HAP-1 (cell line): ENCODE measurements around the gene RDH11.

Experiments used
- DNase-seq, 2 experiments: peaks; one replicate each; pipeline ENCODE4 v3.0.0-alpha.2; 2016 to 2020; ENCODE audit warnings: low spot score in 2 of 2
- H3K27me3 ChIP-seq: fragments of 250-450 bp; sonication (Bioruptor Pico); 2 replicates; pipeline ENCODE4 v1.5.1; 2020; ENCODE audit warnings: low read depth, mild to moderate bottlenecking, moderate library complexity
- H3K36me3 ChIP-seq: fragments of 250-450 bp; sonication (Bioruptor Pico); replicated peaks from 2 replicates; pipeline ENCODE4 v1.5.1; 2020; ENCODE audit warnings: mild to moderate bottlenecking
- H3K4me1 ChIP-seq: fragments of 250-450 bp; sonication (Bioruptor Pico); 2 replicates; pipeline ENCODE4 v1.5.1; 2020; ENCODE audit warnings: mild to moderate bottlenecking
- H3K4me3 ChIP-seq: fragments of 250-450 bp; sonication (Bioruptor Pico); 2 replicates; pipeline ENCODE4 v1.5.1; 2020; ENCODE audit warnings: mild to moderate bottlenecking, moderate library complexity
- H3K9me3 ChIP-seq: fragments of 250-450 bp; sonication (Bioruptor Pico); 2 replicates; pipeline ENCODE4 v1.5.1; 2020; ENCODE audit warnings: mild to moderate bottlenecking, moderate library complexity
- in situ Hi-C: fragments of 300-500 bp; cut with MboI; formaldehyde crosslinking; loops from 3 replicates; pipeline ENCODE4 v1.14.3; 2020; ENCODE audit warnings: low sequenced_read_pairs, inconsistent platforms, mixed read lengths

Gene RDH11

DNA sequence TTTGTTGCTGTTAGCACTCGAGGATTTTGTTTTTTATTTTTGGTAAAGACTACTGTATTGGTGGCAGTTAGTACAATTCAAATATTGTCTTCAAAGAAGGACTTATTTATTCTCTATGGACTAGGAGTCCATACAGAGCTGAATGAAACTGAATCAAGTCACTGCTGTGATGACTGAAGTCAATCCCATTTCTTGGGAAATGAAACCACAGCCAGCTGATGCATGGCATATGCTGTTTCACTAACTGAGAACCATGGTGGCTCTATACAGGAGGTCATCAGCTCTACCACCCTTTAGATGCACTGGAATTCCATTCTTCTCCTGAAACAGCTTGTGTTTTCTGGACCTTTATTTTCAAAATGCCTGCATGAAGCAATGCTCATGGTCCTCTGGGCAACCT lies 43.4 kb downstream of the RDH11 start:
- H3K4me1 ChIP-seq = no peaks in the 10 kb centered on the region
- peaks cover 81% of the 10 kb centered on the region for H3K36me3 ChIP-seq
- DNase-seq = no peak
- H3K9me3 ChIP-seq = no peaks in the 10 kb centered on the region
- no peak overlapping the region for H3K4me3 ChIP-seq
- in situ Hi-C loops = no loop called here
- H3K27me3 ChIP-seq = no peaks in the 10 kb centered on the region

DNA sequence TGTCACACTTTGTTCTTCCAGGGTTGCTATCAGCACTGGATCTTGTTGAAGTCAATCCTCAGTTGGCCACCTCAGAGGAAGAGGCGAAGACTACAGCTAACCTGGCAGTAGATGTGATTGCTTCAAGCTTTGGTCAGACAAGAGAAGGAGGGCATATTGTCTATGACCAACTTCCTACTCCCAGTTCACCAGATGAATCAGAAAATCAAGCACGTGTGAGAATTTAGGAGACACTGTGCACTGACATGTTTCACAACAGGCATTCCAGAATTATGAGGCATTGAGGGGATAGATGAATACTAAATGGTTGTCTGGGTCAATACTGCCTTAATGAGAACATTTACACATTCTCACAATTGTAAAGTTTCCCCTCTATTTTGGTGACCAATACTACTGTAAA lies 44.9 kb downstream of the RDH11 start:
- no peaks in the 10 kb centered on the region for H3K4me1 ChIP-seq
- no peaks in the 10 kb centered on the region for H3K9me3 ChIP-seq
- DNase-seq = no peak
- no peaks in the 10 kb centered on the region for H3K27me3 ChIP-seq
- in situ Hi-C loops = no loop called here
- H3K36me3 ChIP-seq = peaks cover 81% of the 10 kb centered on the region
- H3K4me3 ChIP-seq = no peak overlapping the region

DNA sequence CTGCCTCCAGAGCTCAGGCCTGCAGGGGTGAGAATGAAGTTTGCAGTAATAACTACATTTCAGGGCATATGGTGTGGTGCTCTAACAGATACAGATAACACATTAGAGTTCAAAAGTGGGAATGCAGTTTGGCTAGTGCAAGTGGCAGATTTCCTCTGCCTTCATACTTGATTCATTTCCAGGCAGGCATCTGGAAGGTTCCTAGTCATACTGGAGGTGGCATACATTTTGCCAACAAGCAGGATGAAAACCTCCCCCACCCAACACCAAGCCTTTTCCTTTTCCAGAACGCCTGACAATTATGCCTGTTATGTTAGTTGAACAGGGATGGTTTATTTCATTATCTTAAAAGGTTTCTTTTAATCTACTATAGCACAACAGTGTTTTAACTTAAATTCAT lies 45.4 kb downstream of the RDH11 start:
- Histone ChIP-seq H3K4me1 (no peaks in the 10 kb centered on the region), H3K9me3 (no peaks in the 10 kb centered on the region), H3K27me3 (no peaks in the 10 kb centered on the region), H3K36me3 (peaks cover 77% of the 10 kb centered on the region), H3K4me3 (no peak overlapping the region)
- DNase-seq = no peak
- in situ Hi-C loops = no loop called here

DNA sequence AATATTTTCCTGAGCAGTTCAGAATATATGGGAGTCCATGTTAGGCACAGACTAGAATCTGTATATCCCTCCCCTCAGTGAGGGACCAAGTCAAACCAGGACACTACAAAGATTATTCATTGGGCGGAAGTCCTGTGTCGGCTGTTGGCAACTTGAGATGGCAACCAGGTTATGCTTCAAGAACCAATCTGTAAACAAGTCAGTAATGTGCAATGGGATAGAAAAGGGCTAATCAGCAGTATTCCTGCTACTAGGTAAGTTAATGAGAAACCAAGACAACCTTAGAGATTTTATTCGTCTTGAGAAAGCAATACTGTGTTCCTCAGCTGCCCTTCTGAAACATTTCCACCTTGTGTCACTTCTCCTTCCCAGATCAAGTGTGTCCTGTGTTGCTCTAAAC lies 49.4 kb downstream of the RDH11 start:
- in situ Hi-C loops = no loop called here
- no peak overlapping the region for H3K4me3 ChIP-seq
- H3K4me1 ChIP-seq = no peaks in the 10 kb centered on the region
- no peaks in the 10 kb centered on the region for H3K9me3 ChIP-seq
- H3K36me3 ChIP-seq = peaks cover 48% of the 10 kb centered on the region
- no peak for DNase-seq
- no peaks in the 10 kb centered on the region for H3K27me3 ChIP-seq

DNA sequence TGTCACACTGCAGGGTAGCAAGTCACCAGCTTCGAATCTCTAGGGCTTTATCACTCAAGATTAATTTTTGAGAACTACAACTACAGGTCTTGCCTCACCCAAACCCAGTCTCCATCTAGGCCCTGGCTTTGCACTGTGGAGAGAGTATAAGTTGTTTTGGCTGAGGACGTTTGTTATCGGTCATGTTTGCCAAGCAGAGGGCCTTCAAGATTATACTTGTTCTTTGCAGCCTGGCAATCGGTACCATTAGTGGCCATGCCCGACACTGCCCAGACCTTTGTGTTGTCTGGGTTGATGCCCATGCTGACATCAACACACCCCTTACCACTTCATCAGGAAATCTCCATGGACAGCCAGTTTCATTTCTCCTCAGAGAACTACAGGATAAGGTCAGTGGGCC lies 50.1 kb downstream of the RDH11 start:
- H3K27me3 ChIP-seq = no peaks in the 10 kb centered on the region
- H3K9me3 ChIP-seq = no peaks in the 10 kb centered on the region
- no peaks in the 10 kb centered on the region for H3K4me1 ChIP-seq
- no peak overlapping the region for H3K4me3 ChIP-seq
- DNase-seq = no peak
- in situ Hi-C loops = no loop called here
- peaks cover 40% of the 10 kb centered on the region for H3K36me3 ChIP-seq

DNA sequence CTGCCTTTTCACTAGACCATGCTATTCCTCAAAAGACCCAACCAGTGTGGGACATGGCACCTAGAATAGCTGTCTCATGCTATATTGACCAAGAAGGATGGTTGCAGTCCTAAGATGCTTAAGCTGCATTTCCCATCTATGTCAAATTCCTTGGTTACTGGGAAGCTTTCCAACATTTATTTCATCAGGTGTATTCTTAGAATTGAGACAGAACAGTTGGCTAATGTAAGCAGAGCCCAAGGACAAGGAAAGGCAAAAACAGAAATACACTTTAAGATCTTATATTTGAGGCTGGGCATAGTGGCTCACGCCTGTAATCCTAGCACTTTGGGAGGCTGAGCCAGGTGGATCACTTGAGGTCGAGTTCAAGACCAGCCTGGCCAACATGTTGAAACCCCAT lies 51.1 kb downstream of the RDH11 start:
- in situ Hi-C loops = no loop called here
- no peaks in the 10 kb centered on the region for H3K4me1 ChIP-seq
- H3K27me3 ChIP-seq = no peaks in the 10 kb centered on the region
- no peak for DNase-seq
- H3K4me3 ChIP-seq = no peak overlapping the region
- H3K36me3 ChIP-seq = peaks cover 31% of the 10 kb centered on the region
- H3K9me3 ChIP-seq = no peaks in the 10 kb centered on the region

DNA sequence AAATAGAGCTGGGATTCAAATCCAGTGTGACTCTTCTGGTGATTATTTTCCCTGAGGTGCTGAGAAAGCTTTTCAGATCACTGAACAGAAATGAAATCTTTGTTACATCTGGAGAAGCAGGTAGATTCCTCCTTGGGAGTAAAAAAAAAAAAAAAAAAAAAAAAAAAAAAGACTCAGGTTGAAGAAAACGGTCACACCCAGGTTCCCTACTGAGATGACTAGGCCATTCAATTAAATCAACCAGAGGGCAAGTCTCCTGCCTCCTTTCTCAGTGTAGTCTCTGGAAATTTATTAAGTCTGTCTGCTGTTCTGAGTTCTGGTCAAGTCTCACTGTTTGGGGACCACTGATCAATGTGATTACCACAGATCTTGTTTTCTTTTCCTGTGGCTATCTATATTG lies 51.9 kb downstream of the RDH11 start:
- Histone ChIP-seq H3K4me1 (no peaks in the 10 kb centered on the region), H3K27me3 (no peaks in the 10 kb centered on the region), H3K4me3 (no peak overlapping the region), H3K9me3 (no peaks in the 10 kb centered on the region), H3K36me3 (peaks cover 23% of the 10 kb centered on the region)
- in situ Hi-C loops = no loop called here
- DNase-seq = no peak

DNA sequence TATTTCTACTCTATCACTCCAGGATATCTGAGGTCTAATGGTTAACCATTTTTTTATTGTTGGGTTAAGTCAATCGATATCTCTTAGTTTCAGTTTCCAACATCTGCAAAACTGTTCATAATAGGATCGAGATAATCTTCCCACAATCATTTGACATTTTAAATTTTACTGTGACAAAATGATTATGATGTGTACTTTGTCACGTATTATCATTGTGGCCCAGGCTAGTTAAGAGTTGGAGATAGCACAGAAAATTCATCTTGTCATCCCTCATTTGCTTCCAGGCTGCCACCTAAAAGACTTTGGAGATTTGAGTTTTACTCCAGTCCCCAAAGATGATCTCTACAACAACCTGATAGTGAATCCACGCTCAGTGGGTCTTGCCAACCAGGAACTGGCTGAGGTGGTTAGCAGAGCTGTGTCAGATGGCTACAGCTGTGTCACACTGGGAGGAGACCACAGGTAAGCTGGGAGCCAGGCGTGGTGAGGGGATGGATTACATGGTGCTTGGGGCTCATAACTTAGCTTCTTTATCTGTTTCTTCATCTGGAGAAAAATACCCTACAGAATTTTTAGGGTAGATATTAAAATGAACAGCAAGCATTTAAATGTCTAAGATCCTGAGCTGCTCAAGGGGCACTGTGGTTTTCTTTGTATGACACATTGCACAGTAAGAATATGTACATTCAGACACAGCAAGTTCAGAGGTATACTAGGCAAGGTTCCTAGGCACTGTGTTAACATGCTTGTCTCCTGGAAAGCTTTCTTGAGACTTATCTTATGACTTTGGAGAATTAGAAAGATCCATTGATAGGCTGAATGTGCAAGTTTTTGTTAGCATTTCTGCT lies 53.4 kb downstream of the RDH11 start:
- DNase-seq = no peak
- H3K36me3 ChIP-seq = peaks cover 13% of the 10 kb centered on the region
- no peaks in the 10 kb centered on the region for H3K9me3 ChIP-seq
- no peak overlapping the region for H3K4me3 ChIP-seq
- no peaks in the 10 kb centered on the region for H3K27me3 ChIP-seq
- in situ Hi-C loops = no loop called here
- no peaks in the 10 kb centered on the region for H3K4me1 ChIP-seq

DNA sequence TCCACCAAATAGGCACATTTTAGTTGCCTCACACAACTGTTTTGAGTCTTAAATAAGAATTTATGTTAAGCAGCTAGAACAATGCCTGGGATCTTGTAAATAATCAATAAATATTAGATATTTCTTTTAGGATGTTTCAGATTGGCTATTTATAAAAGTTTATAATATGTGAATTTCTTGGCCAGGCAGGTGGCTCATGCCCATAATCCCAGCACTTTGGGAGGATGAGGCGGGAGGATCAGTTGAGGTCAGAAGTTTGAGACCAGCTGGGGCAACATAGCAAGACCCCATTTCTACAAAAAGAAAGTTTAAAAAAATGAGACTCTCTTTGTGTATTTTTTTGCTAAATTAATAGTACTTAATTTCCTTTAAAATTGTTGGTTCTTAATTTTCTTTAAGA lies 54.1 kb downstream of the RDH11 start:
- Histone ChIP-seq H3K4me3 (no peak overlapping the region), H3K4me1 (no peaks in the 10 kb centered on the region), H3K9me3 (no peaks in the 10 kb centered on the region), H3K27me3 (no peaks in the 10 kb centered on the region), H3K36me3 (peaks cover 10% of the 10 kb centered on the region)
- in situ Hi-C loops = no loop called here
- no peak for DNase-seq

DNA sequence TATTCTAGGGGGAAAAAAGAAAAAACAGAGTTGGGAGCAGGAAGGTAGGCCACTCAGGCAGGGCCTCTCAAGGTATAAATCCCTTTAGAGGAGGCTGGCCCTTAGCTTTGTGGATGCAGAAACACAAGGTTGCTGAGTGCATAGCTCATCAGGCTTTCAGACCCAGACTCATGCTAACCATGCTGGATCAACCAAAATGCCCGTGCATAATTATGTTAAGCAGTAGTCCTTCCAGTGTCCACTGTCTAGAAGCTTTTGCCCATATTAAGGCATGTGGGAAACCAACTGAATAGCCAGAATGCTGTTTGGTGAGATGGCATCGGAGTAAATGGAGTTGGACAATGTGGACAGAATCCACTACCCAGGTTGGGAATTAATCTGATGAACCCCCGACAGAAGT lies 56.9 kb downstream of the RDH11 start:
- Histone ChIP-seq H3K36me3 (no peaks in the 10 kb centered on the region; the same call in 1 of the 2 replicates), H3K9me3 (no peaks in the 10 kb centered on the region), H3K4me1 (no peaks in the 10 kb centered on the region), H3K4me3 (no peak overlapping the region), H3K27me3 (no peaks in the 10 kb centered on the region)
- DNase-seq = no peak
- in situ Hi-C loops = no loop called here

DNA sequence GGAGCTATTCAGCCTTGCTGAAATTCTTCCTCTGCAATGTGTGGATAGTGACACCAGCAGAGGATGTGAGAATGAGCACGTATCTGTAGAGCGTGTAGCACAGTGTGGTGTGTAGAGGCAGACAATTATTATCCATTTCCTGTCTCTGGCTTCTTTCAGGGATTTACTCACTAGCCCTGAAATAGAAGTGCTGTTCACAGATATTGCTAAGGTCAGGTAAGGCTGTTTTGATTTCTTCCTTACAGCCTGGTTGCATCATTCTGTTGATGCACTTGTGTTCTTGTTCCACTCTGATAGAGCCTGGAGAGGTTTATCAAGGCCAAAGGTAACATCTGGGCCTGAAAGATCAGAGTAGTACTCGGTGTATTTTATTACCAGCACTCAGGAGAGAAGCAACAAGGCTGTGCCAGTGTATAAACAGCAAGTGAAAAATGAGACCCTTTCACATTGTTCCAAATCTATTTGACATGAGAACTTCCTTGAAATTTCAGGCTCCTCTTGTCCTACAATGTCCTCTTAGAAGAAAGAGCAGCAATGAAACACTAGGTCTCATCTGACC lies 59.1 kb downstream of the RDH11 start:
- no peaks in the 10 kb centered on the region for H3K9me3 ChIP-seq
- no peak for DNase-seq
- H3K27me3 ChIP-seq = no peaks in the 10 kb centered on the region
- in situ Hi-C loops = no loop called here
- no peak overlapping the region for H3K4me3 ChIP-seq
- H3K4me1 ChIP-seq = no peaks in the 10 kb centered on the region
- no peaks in the 10 kb centered on the region; the same call in 1 of the 2 replicates for H3K36me3 ChIP-seq

DNA sequence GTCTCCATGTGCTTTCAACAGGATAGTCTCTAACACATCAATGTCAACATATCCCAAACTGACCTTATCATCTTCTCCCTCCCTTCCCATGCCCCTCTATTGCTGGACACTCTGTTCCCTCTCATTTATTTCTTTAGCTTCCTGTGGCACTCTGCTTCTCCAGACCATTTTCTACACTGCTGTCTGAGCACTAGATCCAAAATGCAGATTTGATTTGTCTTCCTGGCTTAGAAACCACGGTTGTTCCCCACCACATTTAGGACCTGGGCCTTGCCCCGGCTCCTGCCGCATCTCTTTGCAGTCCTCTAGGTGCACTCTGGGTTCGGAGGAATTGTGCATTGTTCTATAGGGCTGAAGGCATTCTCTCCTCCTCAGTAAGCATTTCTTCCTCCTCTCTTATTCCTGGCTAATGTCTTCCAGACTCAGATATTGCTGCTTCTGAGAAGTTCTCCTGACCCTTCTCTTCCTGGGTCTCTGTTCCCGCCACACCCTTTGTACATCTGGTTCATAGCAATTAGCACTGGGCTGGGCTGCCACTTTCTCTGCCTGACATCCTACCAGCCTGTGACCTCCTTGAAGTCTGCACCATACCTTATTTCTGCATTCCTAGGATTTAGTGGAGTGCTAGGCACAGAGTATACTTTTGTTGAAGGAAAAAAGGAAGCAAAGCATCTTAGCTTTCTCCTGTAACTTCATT lies 62.0 kb downstream of the RDH11 start:
- no peaks in the 10 kb centered on the region; the same call in 1 of the 2 replicates for H3K36me3 ChIP-seq
- H3K4me3 ChIP-seq = no peak overlapping the region

DNA sequence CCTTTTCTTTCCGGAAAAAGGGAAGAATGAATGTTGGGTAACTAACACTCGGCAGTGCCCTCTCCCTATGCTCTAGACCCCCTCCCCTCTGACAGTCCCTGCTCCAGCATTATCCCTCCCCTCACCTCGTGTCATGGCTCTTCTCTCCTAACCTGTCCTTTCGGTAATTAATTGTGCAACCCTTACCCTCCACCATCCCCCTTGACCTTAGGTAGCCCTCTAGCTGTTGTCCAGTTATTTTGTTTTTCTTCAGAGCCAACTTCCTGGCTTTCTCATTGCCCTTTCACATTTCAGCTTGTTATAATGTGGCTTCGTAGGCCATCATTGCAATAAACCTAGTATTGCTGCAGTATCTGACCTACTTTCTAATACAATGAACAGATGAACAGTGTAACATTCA lies 64.6 kb downstream of the RDH11 start:
- H3K27me3 ChIP-seq = no peaks in the 10 kb centered on the region
- no peak for DNase-seq
- no peaks in the 10 kb centered on the region for H3K4me1 ChIP-seq
- H3K4me3 ChIP-seq = no peak overlapping the region
- H3K9me3 ChIP-seq = no peaks in the 10 kb centered on the region
- in situ Hi-C loops = no loop called here
- no peaks in the 10 kb centered on the region for H3K36me3 ChIP-seq

More for the DNA sequence above, 62.0 kb downstream of the RDH11 start:
- DNase-seq = no peak
- in situ Hi-C loops = no loop called here
- Histone ChIP-seq H3K4me1 (no peaks in the 10 kb centered on the region), H3K9me3 (no peaks in the 10 kb centered on the region), H3K27me3 (no peaks in the 10 kb centered on the region)

DNA sequence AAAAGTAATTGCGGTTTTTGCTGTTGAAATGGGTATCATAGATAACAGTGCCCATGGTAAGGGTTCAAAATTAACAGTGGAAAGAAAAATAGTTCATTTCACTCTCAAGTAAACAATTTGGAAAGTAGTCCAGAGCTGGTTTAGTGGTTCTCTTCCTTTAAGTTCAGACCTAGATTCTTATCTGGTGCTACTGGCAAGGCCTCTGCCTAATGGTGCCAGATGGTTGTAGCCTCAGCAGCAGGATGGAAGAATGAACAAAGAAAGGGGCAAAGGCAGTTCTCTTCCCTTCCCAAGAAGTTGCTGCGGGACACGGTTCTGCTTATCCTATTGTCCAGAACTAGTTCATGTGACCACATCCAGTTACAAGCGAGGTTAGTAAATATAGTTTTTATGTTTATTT lies 65.4 kb downstream of the RDH11 start:
- Histone ChIP-seq H3K36me3 (no peaks in the 10 kb centered on the region), H3K9me3 (no peaks in the 10 kb centered on the region), H3K4me1 (no peaks in the 10 kb centered on the region), H3K27me3 (no peaks in the 10 kb centered on the region), H3K4me3 (no peak overlapping the region)
- in situ Hi-C loops = no loop called here
- DNase-seq = no peak
